Astrocyte of the cerebellum (primary cell): Measurements from ENCODE around the gene EEF2KMT.
"Not testable (repeated sequence)": the region's sequence is repeated elsewhere in the genome, so short reads cannot be mapped to it uniquely, and the experiment has no call there.

Experiments used
- DNase-seq: peaks from one replicate; pipeline ENCODE4 v3.0.0-alpha.2; 2011; ENCODE audit warnings: low read depth
- H3K4me3 ChIP-seq: 2 replicates; pipeline ENCODE4 v1.5.1; 2011; ENCODE audit warnings: mild to moderate bottlenecking, low read depth, low read length, moderate library complexity
- in situ Hi-C: cut with HindIII; loops from 2 replicates; pipeline ENCODE4 v1.10.0; 2017; ENCODE audit warnings: low sequenced_read_pairs
- TF ChIP-seq, protein P1 (sequence below): IDR thresholded peaks from 2 replicates; pipeline ENCODE4 v1.5.1; 2012; ENCODE audit warnings: low read length, low read depth, moderate library complexity, mild to moderate bottlenecking; ENCODE audit errors: missing control alignments

EEF2KMT gene, protein sequence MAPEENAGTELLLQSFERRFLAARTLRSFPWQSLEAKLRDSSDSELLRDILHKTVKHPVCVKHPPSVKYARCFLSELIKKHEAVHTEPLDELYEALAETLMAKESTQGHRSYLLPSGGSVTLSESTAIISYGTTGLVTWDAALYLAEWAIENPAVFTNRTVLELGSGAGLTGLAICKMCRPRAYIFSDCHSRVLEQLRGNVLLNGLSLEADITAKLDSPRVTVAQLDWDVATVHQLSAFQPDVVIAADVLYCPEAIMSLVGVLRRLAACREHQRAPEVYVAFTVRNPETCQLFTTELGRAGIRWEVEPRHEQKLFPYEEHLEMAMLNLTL

DNA sequence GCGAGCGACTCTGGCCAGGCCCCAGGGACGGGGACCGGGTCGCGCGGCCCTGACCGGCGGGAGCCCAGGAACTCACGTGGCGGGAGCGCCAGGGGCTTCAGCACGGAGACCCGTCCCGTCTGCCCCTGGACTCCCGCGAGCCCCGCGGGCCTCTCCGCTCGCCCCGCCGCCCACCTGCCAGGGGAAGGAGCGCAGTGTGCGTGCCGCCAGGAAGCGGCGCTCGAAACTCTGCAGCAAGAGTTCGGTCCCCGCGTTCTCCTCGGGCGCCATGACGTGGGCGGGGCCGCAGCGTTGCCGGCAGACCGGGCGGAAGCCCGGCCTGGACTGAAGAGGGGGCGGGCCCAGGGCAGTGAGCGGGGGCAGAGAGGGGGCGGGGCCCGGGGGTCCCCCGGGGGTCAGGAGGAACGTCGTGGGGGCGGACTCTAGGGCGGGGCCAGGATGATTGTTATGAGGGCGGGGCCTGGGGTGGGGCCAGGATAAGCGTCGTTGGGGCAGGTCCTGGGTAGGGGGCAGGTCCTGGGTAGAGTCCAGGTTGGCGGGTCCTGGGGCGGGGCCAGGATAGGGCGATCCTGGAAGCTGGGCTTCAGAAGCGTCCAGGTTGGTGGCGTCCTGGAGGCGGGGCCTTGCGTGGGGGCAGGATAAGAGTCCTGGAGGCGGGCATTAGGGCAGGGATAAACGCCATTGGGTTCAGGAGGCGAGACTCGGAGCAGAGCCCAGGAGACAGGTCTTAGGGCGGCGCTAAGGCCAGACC lies at the start of gene EEF2KMT:
Gene EEF2KMT, minus strand, starts transcription at position 326 of the 751 bp plus-strand sequence. Its CDS starts 56 bp downstream, at position 270.
- peak within 1 kb of the TSS; percentile 63 for H3K4me3 ChIP-seq
- in situ Hi-C loops: not testable (repeated sequence)
- DNase-seq: peak; percentile 98

DNA sequence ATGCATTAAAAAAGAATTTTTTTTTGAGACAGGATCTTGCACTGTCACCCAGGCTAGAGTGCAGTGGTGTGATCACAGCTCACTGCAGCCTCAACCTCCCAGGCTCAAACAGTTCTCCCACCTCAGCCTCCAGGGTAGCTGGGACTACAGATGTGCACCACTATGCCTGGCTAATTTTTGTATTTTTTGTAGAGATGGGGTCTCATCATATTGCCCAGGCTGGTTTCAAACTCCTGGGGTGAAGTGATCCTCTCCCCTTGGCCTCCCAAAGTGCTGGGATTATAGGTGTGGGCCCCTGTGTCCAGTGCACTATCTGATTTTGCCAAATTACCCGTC lies 47.0 kb upstream of the EEF2KMT start:
- H3K4me3 ChIP-seq, in situ Hi-C loops, DNase-seq: not testable (repeated sequence)

DNA sequence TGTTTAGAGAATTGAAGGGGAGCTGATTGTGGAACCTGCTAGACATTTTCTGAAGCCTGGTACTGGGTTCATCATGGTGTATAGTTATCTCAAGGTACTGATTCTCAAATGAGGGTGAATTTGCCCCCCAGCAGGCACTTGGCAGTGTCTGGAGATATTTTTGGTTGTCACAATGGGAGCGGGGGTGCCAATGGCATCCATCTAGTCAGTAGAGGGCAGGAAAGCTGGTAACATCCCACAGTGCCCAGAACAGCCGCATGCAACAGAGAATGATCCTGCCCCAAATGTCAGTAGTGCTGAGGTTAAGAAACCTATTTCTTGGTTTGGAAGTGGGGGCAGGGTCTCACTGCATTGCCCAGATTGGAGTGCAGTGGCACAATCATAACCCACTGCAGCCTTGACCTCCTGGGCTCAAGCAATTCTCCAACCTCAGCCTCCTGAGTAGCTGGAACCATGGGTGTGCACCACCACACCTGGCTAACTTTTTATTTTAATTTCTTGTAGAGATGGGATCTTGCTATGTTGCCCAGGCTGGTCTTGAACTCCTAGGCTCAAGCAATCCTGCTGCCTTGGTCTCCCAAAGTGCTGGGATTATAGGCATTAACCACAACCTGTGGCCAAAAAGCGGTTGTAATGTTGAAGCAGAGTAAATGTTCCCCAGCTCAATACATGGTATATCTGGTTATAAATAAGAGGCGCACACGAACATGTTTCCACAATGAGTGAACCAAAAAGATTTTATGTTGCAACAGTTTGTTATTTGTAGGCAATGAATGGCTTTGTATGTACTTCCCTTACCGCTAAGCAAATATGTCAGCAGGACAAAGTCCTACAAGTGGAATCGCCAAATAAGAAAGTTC lies 46.4 kb upstream of the EEF2KMT start:
- TF ChIP-seq, protein P1, sequence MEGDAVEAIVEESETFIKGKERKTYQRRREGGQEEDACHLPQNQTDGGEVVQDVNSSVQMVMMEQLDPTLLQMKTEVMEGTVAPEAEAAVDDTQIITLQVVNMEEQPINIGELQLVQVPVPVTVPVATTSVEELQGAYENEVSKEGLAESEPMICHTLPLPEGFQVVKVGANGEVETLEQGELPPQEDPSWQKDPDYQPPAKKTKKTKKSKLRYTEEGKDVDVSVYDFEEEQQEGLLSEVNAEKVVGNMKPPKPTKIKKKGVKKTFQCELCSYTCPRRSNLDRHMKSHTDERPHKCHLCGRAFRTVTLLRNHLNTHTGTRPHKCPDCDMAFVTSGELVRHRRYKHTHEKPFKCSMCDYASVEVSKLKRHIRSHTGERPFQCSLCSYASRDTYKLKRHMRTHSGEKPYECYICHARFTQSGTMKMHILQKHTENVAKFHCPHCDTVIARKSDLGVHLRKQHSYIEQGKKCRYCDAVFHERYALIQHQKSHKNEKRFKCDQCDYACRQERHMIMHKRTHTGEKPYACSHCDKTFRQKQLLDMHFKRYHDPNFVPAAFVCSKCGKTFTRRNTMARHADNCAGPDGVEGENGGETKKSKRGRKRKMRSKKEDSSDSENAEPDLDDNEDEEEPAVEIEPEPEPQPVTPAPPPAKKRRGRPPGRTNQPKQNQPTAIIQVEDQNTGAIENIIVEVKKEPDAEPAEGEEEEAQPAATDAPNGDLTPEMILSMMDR: no peak
- in situ Hi-C loops: no loop called here

DNA sequence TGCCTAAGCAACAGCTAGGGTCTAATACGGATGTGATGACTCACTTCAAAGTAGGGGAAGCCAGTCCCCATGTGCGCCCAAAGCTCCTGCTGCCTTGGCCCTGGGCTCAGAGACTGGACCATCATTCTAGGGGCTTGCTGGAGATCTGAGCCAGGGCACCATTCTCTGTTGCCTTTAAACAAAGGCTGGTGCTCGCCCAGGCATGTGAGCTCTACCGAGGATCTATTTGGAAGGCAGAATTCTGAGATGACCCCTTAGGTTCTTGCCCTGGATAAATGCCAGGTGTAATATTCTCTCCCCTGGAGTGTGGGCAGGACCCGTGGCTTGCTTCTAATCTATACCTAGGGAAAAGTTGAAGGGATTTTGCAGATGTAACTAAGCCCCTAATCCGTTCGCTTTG lies 42.6 kb upstream of the EEF2KMT start:
- H3K4me3 ChIP-seq, DNase-seq, in situ Hi-C loops: not testable (repeated sequence)

More for the DNA sequence above, 46.4 kb upstream of the EEF2KMT start:
- DNase-seq: no peak
- H3K4me3 ChIP-seq: no peak overlapping the region

DNA sequence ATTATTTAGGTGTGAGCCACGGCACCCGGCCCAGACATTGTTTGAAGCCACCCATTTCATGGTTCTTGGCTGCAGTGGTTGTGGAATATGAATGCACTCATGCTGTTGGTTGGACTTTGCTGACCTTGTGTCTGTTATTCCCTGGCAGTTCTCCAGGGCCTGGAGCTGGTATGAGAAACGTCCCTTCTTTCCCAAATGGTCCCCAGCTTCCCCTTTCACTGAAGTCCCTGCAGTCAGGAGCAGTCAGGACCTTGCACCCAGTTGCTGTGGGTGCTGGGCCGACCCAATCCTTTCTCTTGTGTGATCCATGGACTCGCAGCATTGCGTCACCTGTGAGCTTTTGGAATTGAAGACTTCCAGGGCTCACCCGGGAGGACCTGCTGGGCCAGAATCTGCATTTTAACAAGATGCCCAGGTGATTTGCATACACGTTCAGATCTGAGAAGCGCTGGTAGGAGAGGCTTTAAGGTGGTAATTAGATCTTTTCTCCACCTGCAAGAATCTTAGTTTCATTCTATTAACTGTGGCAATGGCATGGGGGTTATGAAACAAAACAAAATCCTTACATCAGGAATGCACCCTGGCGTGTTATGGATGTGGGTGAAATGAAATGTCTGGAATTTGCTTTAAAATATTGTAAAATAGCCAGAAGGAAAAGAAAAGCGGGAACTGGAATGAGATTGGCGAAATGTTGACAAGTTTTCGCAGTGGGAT lies 37.3 kb upstream of the EEF2KMT start:
- in situ Hi-C loops, DNase-seq: not testable (repeated sequence)

DNA sequence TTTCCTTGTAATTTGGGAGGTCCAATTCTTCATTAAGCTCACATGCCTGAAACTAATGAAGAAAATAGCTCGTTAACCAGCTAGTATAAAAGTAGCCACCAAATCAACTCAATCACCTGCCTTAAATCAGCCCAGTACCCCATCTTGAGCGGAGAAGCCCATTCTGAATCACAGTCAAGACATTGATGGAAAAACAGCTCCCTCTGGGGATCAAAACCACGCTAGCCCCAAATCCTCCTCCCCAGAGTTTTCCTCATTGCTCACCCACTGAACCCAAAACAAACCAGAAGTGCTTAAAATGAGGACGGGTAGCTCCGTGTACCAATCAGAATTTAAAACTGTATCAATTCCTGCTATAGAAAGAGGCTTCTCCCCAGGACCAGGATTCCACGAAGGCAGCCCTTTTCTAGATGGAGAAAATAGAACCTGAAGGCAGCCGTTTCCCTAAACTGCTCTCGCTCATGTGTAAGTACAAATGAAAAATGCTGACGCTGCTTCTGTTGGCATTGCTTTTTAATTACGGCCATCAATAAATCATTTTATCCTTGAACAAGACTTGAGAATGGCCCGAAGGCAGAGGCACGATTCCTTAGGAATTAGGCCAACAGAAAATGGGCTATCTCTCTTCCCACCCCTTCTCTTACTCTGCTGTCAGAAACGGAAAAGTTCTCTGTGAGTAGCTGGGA lies 35.5 kb upstream of the EEF2KMT start:
- H3K4me3 ChIP-seq, DNase-seq, in situ Hi-C loops: not testable (repeated sequence)

More for the DNA sequence above, 37.3 kb upstream of the EEF2KMT start:
- not testable (repeated sequence) for H3K4me3 ChIP-seq

DNA sequence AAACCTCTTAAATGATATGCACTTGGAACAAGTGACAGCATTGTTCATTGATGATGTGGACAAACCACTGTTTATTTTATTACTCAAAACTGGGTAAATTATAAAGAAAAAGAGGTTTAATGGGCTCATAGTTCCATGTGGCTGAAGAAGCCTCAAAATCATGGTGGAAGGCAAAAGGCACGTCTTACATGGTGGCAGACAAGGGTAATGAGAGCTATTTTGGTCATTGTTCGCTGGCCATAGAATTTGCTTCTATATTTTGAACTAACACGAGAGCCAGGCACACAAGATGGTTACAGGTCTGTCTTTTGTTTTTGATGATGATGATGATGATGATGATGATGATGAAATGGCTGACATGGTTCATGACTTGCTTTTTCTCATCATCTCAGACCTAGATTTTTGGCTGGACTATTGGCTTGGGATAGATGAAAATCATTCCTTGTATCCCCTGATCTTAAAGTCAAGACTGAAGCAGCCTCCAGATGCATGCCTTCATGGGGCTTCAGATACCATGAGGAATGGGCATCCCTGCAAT lies 33.9 kb upstream of the EEF2KMT start:
- in situ Hi-C loops, DNase-seq, H3K4me3 ChIP-seq: not testable (repeated sequence)

DNA sequence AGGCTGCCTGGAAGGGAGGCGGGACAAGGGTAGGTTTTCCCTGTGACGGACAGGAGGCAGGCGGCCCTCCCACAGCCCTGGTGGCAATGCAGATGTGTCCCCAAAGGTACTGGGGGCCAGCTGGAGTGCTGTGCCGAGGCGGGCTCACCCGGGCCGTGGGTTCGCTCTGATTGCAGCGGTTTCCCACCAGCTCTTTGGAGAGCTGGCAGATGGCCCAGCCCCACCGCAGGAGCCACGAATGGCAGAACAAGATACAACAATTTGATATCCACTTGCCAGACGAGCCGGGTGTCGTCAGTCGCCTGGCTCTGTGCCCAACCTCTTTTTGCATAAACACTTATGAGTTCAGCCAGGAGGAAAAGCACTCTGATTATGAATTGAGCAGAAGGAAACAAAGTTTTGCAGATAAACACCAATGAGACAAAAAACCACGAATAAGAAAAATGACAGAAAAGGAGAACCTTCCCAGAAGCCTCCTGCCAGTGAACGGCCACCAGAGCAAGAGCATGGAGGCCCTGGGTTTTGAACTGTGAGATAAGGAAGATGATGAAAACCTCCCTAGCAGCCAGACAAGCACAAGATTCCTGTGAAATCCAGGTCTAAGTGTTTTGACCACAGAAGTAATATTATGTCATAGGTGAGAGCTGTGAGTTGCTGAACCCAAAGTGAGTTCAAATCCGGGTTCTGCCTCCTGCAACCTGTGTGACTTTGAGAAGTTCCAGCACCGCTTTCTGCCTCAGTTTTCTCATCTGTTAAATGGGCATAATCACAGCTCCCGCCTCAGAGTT lies 19.9 kb upstream of the EEF2KMT start:
- DNase-seq, H3K4me3 ChIP-seq, in situ Hi-C loops: not testable (repeated sequence)

DNA sequence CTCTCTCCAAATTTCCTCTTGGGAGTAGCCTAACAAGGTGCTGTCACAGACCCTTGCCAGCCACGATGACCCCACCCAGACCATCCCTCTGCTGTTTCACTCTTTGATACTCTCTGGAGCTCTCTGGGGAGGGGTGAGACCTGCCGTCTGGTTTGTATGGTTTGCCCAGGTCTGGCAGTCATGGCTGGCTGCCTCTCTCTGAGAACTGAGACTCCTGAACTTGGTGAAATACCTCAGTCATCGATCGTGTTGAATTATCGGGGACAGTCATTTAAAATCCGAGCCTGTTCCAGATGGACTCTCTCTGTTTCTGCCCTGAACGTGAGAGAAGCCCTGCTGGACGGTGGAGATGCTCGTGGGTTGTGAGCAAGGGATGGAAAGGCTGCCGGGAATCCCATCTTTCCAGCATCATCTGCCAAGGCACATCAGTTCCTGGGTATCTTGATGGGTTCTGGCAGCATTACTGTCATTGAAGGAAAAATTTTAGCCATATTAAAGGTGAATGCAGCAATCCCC lies 19.2 kb upstream of the EEF2KMT start:
- in situ Hi-C loops, DNase-seq: not testable (repeated sequence)

DNA sequence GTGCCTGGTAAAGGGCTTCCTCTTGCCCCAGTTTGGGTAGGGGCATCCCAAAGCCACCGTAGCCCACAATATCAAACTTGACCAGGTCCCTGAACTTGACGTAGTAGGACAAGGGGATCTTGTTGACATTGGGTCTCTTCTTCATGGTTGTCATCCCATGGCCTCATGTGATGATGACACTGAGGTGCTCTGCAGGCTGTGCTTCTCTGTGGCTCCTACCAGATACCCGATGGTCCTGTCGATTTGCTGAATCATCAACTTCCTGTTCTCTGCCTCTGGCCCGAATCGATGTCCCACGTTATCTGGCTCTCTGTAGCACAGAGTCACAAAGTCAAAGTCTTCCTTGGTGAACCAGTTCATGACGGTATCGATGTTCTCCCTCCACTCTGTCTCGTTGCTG lies 13.3 kb upstream of the EEF2KMT start:
- DNase-seq, H3K4me3 ChIP-seq, in situ Hi-C loops: not testable (repeated sequence)

More for the DNA sequence above, 19.2 kb upstream of the EEF2KMT start:
- not testable (repeated sequence) for H3K4me3 ChIP-seq
